Measurements from ENCODE around the gene EXOSC10. TPM values are rescaled to one million over a fixed set of nuclear protein-coding genes. Genes with fewer than 3 reads are reported as not detected.
"Not testable (repeated sequence)": the region's sequence is repeated elsewhere in the genome, so short reads cannot be mapped to it uniquely, and the experiment has no call there.

The EXOSC10 gene
- total RNA-seq, 4 donors from 2014 or later, result 96.1 to 181 (median 127) TPM

DNA sequence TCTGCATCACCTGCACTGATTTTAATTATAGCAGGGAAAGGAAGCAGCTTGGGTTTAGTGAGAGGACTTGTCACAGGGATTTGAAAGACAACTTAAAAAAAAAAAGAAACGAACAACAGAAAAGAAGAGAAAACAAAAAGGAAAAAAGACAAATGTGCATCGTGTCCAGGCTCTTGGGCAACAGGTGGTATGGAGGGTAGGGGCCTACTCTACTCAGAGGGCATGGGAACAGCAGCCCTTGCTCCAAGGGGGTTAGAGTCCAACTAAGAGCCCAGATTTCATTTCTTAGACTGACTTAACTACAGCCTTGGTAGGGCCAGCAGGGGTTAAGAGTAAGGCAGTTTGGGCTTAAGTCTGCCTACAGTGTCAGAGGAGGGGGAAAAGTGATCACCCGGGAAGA lies 15.3 kb upstream of the EXOSC10 start:
- H3K4me3 ChIP-seq, result no peak overlapping the region
- no peak for DNase-seq (ENCODE audit: low spot score in 2 of 2)
- H3K36me3 ChIP-seq, result peaks cover 0 to 90% (median 7%) of the 10 kb centered on the region in 3 donors
- no peaks in the 10 kb centered on the region for H3K27me3 ChIP-seq
- H3K9me3 ChIP-seq, result no peaks in the 10 kb centered on the region
- 79 to 85% methylated on average over 3 of the region's 3 CpGs for WGBS, 2 donors
- H3K27ac ChIP-seq, result no peak overlapping the region
- peaks cover 0 to 11% (median 3%) of the 10 kb centered on the region in 4 donors for H3K4me1 ChIP-seq
- TF ChIP-seq, protein P1, sequence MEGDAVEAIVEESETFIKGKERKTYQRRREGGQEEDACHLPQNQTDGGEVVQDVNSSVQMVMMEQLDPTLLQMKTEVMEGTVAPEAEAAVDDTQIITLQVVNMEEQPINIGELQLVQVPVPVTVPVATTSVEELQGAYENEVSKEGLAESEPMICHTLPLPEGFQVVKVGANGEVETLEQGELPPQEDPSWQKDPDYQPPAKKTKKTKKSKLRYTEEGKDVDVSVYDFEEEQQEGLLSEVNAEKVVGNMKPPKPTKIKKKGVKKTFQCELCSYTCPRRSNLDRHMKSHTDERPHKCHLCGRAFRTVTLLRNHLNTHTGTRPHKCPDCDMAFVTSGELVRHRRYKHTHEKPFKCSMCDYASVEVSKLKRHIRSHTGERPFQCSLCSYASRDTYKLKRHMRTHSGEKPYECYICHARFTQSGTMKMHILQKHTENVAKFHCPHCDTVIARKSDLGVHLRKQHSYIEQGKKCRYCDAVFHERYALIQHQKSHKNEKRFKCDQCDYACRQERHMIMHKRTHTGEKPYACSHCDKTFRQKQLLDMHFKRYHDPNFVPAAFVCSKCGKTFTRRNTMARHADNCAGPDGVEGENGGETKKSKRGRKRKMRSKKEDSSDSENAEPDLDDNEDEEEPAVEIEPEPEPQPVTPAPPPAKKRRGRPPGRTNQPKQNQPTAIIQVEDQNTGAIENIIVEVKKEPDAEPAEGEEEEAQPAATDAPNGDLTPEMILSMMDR (IDR thresholded peaks at IDR 0.05), result no peak
- no peak for TF ChIP-seq EP300 (IDR thresholded peaks at IDR 0.05)
- no peak for TF ChIP-seq POLR2A (IDR thresholded peaks at IDR 0.05)

DNA sequence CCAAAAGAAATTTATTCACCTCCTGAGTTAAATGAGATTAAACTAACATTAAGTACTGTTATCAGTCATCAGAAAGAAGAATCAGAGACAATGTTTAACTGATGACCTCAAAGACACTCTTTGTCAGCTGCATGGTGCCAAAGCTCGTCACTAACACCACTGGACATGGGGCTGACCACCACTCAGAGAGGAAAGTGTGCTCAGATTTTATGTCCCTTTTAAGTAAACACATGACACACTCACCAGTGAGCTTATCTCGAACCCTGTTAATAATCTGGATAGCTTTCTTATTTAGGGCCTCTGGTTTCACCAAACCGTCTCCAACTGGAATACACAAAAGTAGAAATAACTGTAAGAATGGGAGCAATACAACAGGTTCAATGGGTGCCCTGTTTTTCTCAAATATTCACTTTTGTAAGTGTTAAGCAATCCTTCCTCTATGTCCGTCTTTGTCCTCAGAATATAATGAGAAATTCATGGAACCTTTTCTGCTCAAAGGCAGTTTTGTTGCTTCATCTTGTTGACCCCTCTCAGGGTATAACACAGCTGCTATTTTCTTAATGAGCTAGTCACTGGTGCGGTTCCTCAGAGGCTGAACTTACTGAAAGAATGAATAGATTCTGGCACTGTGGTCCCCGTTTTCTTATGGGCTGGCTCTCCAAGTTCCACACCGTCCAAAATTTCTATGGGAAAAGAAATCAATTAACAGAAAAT lies 9.5 kb upstream of the EXOSC10 start:
- no peak overlapping the region for H3K4me3 ChIP-seq

DNA sequence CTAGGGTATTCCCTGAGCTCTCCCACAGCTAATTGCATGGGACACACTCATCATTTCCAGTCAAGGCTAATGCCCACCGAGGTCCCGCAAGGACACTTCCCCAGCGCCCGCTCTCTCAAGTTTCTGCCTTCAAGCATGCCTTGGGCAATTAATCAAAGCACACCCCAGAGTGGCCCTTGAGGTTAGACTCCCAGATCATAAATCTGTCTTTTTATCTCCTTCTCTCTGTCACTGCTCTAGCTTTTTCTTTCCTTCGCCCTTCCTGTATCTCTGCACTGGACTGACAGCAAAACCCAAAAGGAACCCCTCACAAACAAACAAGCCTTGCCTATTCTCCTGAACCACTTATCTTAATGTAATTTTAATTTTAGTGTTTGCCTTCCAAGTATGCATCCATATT lies 7.9 kb upstream of the EXOSC10 start:
- no peak overlapping the region for H3K4me3 ChIP-seq
- peaks cover 0 to 70% (median 0%) of the 10 kb centered on the region in 3 donors for H3K36me3 ChIP-seq
- TF ChIP-seq POLR2A (IDR thresholded peaks at IDR 0.05), result no peak
- TF ChIP-seq EP300 (IDR thresholded peaks at IDR 0.05), result no peak
- TF ChIP-seq, protein P1 (IDR thresholded peaks at IDR 0.05), result no peak
- no peak for DNase-seq (ENCODE audit: low spot score in 2 of 2)
- H3K27me3 ChIP-seq, result no peaks in the 10 kb centered on the region
- H3K9me3 ChIP-seq, result no peaks in the 10 kb centered on the region
- H3K4me1 ChIP-seq, result peaks cover 0 to 19% (median 9%) of the 10 kb centered on the region in 4 donors
- peak overlapping the region in 2 of 4 donors; percentile 77 to 91 for H3K27ac ChIP-seq
- WGBS, 2 donors, result 68 to 86% methylated on average over 5 of the region's 5 CpGs

More for the DNA sequence above, 9.5 kb upstream of the EXOSC10 start:
- Histone ChIP-seq H3K27me3 (no peaks in the 10 kb centered on the region), H3K36me3 (peaks cover 0 to 86% (median 5%) of the 10 kb centered on the region in 3 donors), H3K9me3 (no peaks in the 10 kb centered on the region), H3K4me1 (peaks cover 0 to 19% (median 9%) of the 10 kb centered on the region in 4 donors), H3K27ac (peak overlapping the region; percentile 32 to 91 (median 58))
- DNase-seq (ENCODE audit: low spot score in 2 of 2), result no peak
- TF ChIP-seq EP300 (IDR thresholded peaks at IDR 0.05) (peak in 1 of 2 donors; percentile 76), POLR2A (IDR thresholded peaks at IDR 0.05) (no peak)
- TF ChIP-seq, protein P1 (IDR thresholded peaks at IDR 0.05), result no peak
- 32 to 49% methylated on average over 7 of the region's 7 CpGs for WGBS, 2 donors

DNA sequence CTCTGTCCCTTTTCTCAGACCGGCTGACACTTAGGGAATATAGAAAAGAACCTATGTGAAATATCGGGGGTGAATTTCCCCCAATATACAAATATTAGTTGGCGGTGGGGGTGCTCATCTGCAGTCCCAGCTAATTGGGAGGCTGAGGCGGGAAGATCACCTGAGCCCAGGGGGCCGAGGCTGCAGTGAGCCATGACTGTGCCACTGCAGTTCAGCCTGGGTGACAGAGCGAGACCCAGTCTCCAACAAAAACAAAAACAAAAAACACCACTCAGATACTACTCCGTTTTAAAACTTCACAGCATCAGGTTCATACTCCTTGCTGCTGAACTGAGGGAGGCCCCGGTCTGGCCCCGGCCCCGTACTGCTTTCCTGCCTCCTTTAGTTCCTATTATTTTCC lies 5.9 kb upstream of the EXOSC10 start:
- TF ChIP-seq EP300 (IDR thresholded peaks at IDR 0.05) (no peak), POLR2A (IDR thresholded peaks at IDR 0.05) (no peak)
- TF ChIP-seq, protein P1 (IDR thresholded peaks at IDR 0.05), result no peak
- Histone ChIP-seq H3K27ac (peak overlapping the region in 2 of 4 donors; percentile 77 to 91), H3K4me1 (peaks cover 0 to 18% (median 7%) of the 10 kb centered on the region in 4 donors), H3K4me3 (no peak overlapping the region), H3K9me3 (no peaks in the 10 kb centered on the region), H3K36me3 (peaks cover 0 to 51% (median 0%) of the 10 kb centered on the region in 3 donors), H3K27me3 (no peaks in the 10 kb centered on the region)
- DNase-seq (ENCODE audit: low spot score in 2 of 2), result no peak
- 88 to 89% methylated on average over 10 of the region's 10 CpGs for WGBS, 2 donors

DNA sequence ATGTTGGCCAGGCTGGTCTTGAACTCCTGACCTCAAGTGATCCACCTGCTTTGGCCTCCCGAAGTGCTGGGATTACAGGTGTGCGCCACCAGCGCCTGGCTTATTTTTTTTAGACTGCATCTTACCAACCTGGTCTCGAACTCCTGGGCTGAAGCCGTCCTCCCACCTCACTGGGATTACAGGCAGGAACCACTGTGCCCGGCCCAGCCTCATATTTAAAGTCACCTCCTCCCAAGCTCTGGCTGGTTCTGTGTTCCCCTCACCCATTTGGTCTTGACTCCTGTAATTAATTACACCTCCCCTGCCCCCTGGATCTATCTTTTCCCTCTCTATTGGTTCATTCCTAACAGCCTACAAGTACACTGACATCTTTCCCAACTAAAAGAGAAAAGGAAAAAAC lies 1.7 kb upstream of the EXOSC10 start:
- no peaks in the 10 kb centered on the region for H3K9me3 ChIP-seq
- H3K36me3 ChIP-seq, result peaks cover 0 to 29% (median 5%) of the 10 kb centered on the region in 3 donors
- TF ChIP-seq EP300 (IDR thresholded peaks at IDR 0.05) (no peak), POLR2A (IDR thresholded peaks at IDR 0.05) (no peak)
- TF ChIP-seq, protein P1 (IDR thresholded peaks at IDR 0.05), result no peak
- H3K4me1 ChIP-seq, result peaks cover 0 to 22% (median 11%) of the 10 kb centered on the region in 4 donors
- no peak overlapping the region for H3K27ac ChIP-seq
- WGBS, 2 donors, result 95 to 96% methylated on average over 6 of the region's 6 CpGs
- no peaks in the 10 kb centered on the region for H3K27me3 ChIP-seq
- H3K4me3 ChIP-seq, result no peak overlapping the region
- no peak for DNase-seq (ENCODE audit: low spot score in 2 of 2)

DNA sequence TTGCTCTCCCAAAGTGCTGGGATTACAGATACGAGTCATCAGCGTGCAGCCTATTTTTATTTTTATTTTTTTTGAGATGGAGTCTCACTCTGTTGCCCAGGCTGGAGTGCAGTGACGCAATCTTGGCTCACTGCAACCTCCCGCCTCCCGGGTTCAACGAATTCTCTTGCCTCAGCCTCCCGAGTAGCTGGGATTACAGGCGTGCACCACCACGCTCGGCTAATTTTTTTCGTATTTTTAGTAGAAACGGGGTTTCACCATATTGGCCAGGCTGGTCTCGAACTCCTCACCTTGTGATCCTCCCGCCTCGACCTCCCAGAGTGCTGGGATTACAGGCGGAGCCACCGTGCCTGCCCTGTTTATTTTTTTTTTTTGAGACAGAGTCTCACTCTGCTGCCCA lies 1.1 kb upstream of the EXOSC10 start:
- H3K27ac ChIP-seq; H3K27me3 ChIP-seq; DNase-seq (ENCODE audit: low spot score in 2 of 2); H3K4me3 ChIP-seq; H3K9me3 ChIP-seq: not testable (repeated sequence)
- Histone ChIP-seq H3K4me1 (peaks cover 0 to 22% (median 11%) of the 10 kb centered on the region in 4 donors), H3K36me3 (peaks cover 0 to 29% (median 10%) of the 10 kb centered on the region in 3 donors)
- 95 to 96% methylated on average over 17 of the region's 17 CpGs for WGBS, 2 donors
